ENCODE results near the gene ETF1.
A peak's percentile ranks its signal among the peaks of the same experiment; 100 is the strongest.
"Not testable (repeated sequence)": the region's sequence is repeated elsewhere in the genome, so short reads cannot be mapped to it uniquely, and the experiment has no call there.

ETF1 gene

GRCh38 chr5:138488481-138488945 lies 54.5 kb downstream of the ETF1 start:
- no peaks in the 10 kb centered on the region for H3K27me3 ChIP-seq (ENCODE audit: low read depth)
- H3K9me3 ChIP-seq: no peaks in the 10 kb centered on the region
- no peaks in the 10 kb centered on the region for H3K36me3 ChIP-seq (replicated peaks)
- no peak overlapping the region for H3K4me3 ChIP-seq
- no peak for DNase-seq (ENCODE audit: low spot score in 2 of 2)
- in situ Hi-C loops (cut with MboI; ENCODE audit: low sequenced_read_pairs): no loop called here
- peaks cover 20% of the 10 kb centered on the region for H3K4me1 ChIP-seq

GRCh38 chr5:138482638-138483037 lies 60.4 kb downstream of the ETF1 start:
- Histone ChIP-seq H3K9me3 (no peaks in the 10 kb centered on the region), H3K27me3 (ENCODE audit: low read depth) (no peaks in the 10 kb centered on the region), H3K4me1 (peaks cover 3% of the 10 kb centered on the region), H3K36me3 (replicated peaks) (no peaks in the 10 kb centered on the region), H3K4me3 (no peak overlapping the region)
- in situ Hi-C loops (cut with MboI; ENCODE audit: low sequenced_read_pairs): no loop called here
- no peak for DNase-seq (ENCODE audit: low spot score in 2 of 2)

- Histone ChIP-seq H3K9me3 (no peaks in the 10 kb centered on the region), H3K27me3 (ENCODE audit: low read depth) (no peaks in the 10 kb centered on the region), H3K4me1 (peaks cover 13% of the 10 kb centered on the region), H3K36me3 (replicated peaks) (no peaks in the 10 kb centered on the region), H3K4me3 (no peak overlapping the region)
- peak; percentile 32 to 48 for DNase-seq (ENCODE audit: low spot score in 2 of 2)
- in situ Hi-C loops (cut with MboI; ENCODE audit: low sequenced_read_pairs): no loop called here
Measured at GRCh38 chr5:138476918-138477317, 66.1 kb downstream of the ETF1 start.

- H3K4me3 ChIP-seq; H3K36me3 ChIP-seq (replicated peaks); H3K27me3 ChIP-seq (ENCODE audit: low read depth); DNase-seq (ENCODE audit: low spot score in 2 of 2); in situ Hi-C loops (cut with MboI; ENCODE audit: low sequenced_read_pairs); H3K9me3 ChIP-seq: not testable (repeated sequence)
- peaks cover 13% of the 10 kb centered on the region for H3K4me1 ChIP-seq
Measured at GRCh38 chr5:138473151-138473550, 69.9 kb downstream of the ETF1 start.

GRCh38 chr5:138472353-138472752 lies 70.7 kb downstream of the ETF1 start:
- in situ Hi-C loops (cut with MboI; ENCODE audit: low sequenced_read_pairs): no loop called here

GRCh38 chr5:138471052-138471361 lies 72.0 kb downstream of the ETF1 start:
- H3K9me3 ChIP-seq: no peaks in the 10 kb centered on the region
- H3K4me3 ChIP-seq: no peak overlapping the region
- no peaks in the 10 kb centered on the region for H3K36me3 ChIP-seq (replicated peaks)
- H3K27me3 ChIP-seq (ENCODE audit: low read depth): no peaks in the 10 kb centered on the region
- in situ Hi-C loops (cut with MboI; ENCODE audit: low sequenced_read_pairs): no loop called here
- no peak for DNase-seq (ENCODE audit: low spot score in 2 of 2)
- H3K4me1 ChIP-seq: peaks cover under 1% of the 10 kb centered on the region; the same call in 1 of the 2 replicates

More at GRCh38 chr5:138472353-138472752, 70.7 kb downstream of the ETF1 start:
- H3K4me1 ChIP-seq: peaks cover 11% of the 10 kb centered on the region
- H3K27me3 ChIP-seq (ENCODE audit: low read depth): no peaks in the 10 kb centered on the region
- no peak for DNase-seq (ENCODE audit: low spot score in 2 of 2)
- H3K9me3 ChIP-seq: no peaks in the 10 kb centered on the region
- no peak overlapping the region for H3K4me3 ChIP-seq
- H3K36me3 ChIP-seq (replicated peaks): no peaks in the 10 kb centered on the region

- no peak overlapping the region for H3K4me3 ChIP-seq
- H3K36me3 ChIP-seq (replicated peaks): no peaks in the 10 kb centered on the region
- no peaks in the 10 kb centered on the region for H3K9me3 ChIP-seq
- H3K4me1 ChIP-seq: no peaks in the 10 kb centered on the region; the same call in 1 of the 2 replicates
- in situ Hi-C loops (cut with MboI; ENCODE audit: low sequenced_read_pairs): no loop called here
- DNase-seq (ENCODE audit: low spot score in 2 of 2): no peak
- H3K27me3 ChIP-seq (ENCODE audit: low read depth): no peaks in the 10 kb centered on the region
Measured at GRCh38 chr5:138470322-138471051, 72.5 kb downstream of the ETF1 start.

GRCh38 chr5:138469540-138470321 lies 73.3 kb downstream of the ETF1 start:
- Histone ChIP-seq H3K4me1 (no peaks in the 10 kb centered on the region; the same call in 1 of the 2 replicates), H3K36me3 (replicated peaks) (no peaks in the 10 kb centered on the region), H3K9me3 (no peaks in the 10 kb centered on the region), H3K4me3 (no peak overlapping the region), H3K27me3 (ENCODE audit: low read depth) (no peaks in the 10 kb centered on the region)
- in situ Hi-C loops (cut with MboI; ENCODE audit: low sequenced_read_pairs): no loop called here
- DNase-seq (ENCODE audit: low spot score in 2 of 2): no peak

GRCh38 chr5:138468966-138469539 lies 74.0 kb downstream of the ETF1 start:
- Histone ChIP-seq H3K4me1 (no peaks in the 10 kb centered on the region; the same call in none of the 2 replicates), H3K9me3 (no peaks in the 10 kb centered on the region), H3K4me3 (no peak overlapping the region), H3K27me3 (ENCODE audit: low read depth) (no peaks in the 10 kb centered on the region), H3K36me3 (replicated peaks) (no peaks in the 10 kb centered on the region)
- in situ Hi-C loops (cut with MboI; ENCODE audit: low sequenced_read_pairs): no loop called here
- no peak for DNase-seq (ENCODE audit: low spot score in 2 of 2)

GRCh38 chr5:138468133-138468965 lies 74.7 kb downstream of the ETF1 start:
- H3K4me3 ChIP-seq: no peak overlapping the region
- in situ Hi-C loops (cut with MboI; ENCODE audit: low sequenced_read_pairs): no loop called here
- no peaks in the 10 kb centered on the region for H3K9me3 ChIP-seq
- no peak for DNase-seq (ENCODE audit: low spot score in 2 of 2)
- H3K4me1 ChIP-seq: peaks cover 4% of the 10 kb centered on the region
- H3K36me3 ChIP-seq (replicated peaks): no peaks in the 10 kb centered on the region
- no peaks in the 10 kb centered on the region for H3K27me3 ChIP-seq (ENCODE audit: low read depth)

GRCh38 chr5:138467711-138468132 lies 75.3 kb downstream of the ETF1 start:
- DNase-seq (ENCODE audit: low spot score in 2 of 2): no peak
- Histone ChIP-seq H3K4me3 (no peak overlapping the region), H3K4me1 (peaks cover 5% of the 10 kb centered on the region), H3K9me3 (no peaks in the 10 kb centered on the region), H3K36me3 (replicated peaks) (no peaks in the 10 kb centered on the region), H3K27me3 (ENCODE audit: low read depth) (no peaks in the 10 kb centered on the region)
- in situ Hi-C loops (cut with MboI; ENCODE audit: low sequenced_read_pairs): no loop called here

GRCh38 chr5:138466900-138467710 lies 75.9 kb downstream of the ETF1 start:
- Histone ChIP-seq H3K4me3 (no peak overlapping the region), H3K36me3 (replicated peaks) (no peaks in the 10 kb centered on the region), H3K4me1 (peaks cover 5% of the 10 kb centered on the region), H3K9me3 (no peaks in the 10 kb centered on the region), H3K27me3 (ENCODE audit: low read depth) (no peaks in the 10 kb centered on the region)
- DNase-seq (ENCODE audit: low spot score in 2 of 2): no peak
- in situ Hi-C loops (cut with MboI; ENCODE audit: low sequenced_read_pairs): no loop called here
